ENCODE results near the gene YIPF3.

Gene YIPF3

GRCh38 chr6:43467752-43468151 lies 49.0 kb downstream of the YIPF3 start:
- no peak for TF ChIP-seq SIN3A (IDR thresholded peaks at IDR 0.05; ENCODE audit: borderline replicate concordance, insufficient read depth, low read length)
- TF ChIP-seq REST (IDR thresholded peaks at IDR 0.05; ENCODE audit: insufficient read depth in 1 of 2, low read depth in 2 of 2, low read length in 2 of 2), result no peak
- no peak for TF ChIP-seq TAF1 (IDR thresholded peaks at IDR 0.05; ENCODE audit: borderline replicate concordance, insufficient read depth, low read length)
- no peak for TF ChIP-seq POLR2AphosphoS5 (IDR thresholded peaks at IDR 0.05; ENCODE audit: low read depth, low read length)
- TF ChIP-seq FOXP2 (optimal IDR thresholded peaks at IDR 0.05; ENCODE audit: borderline replicate concordance, extremely low read depth, extremely low read length, insufficient read depth), result no peak

- TF ChIP-seq FOXP2 (optimal IDR thresholded peaks at IDR 0.05; ENCODE audit: borderline replicate concordance, extremely low read depth, extremely low read length, insufficient read depth), result no peak
- no peak for TF ChIP-seq POLR2AphosphoS5 (IDR thresholded peaks at IDR 0.05; ENCODE audit: low read depth, low read length)
- no peak for TF ChIP-seq REST (IDR thresholded peaks at IDR 0.05; ENCODE audit: insufficient read depth in 1 of 2, low read depth in 2 of 2, low read length in 2 of 2)
- TF ChIP-seq TAF1 (IDR thresholded peaks at IDR 0.05; ENCODE audit: borderline replicate concordance, insufficient read depth, low read length), result no peak
- no peak for TF ChIP-seq SIN3A (IDR thresholded peaks at IDR 0.05; ENCODE audit: borderline replicate concordance, insufficient read depth, low read length)
Observed at GRCh38 chr6:43465948-43466347, 50.8 kb downstream of the YIPF3 start.

- TF ChIP-seq FOXP2 (optimal IDR thresholded peaks at IDR 0.05; ENCODE audit: borderline replicate concordance, extremely low read depth, extremely low read length, insufficient read depth), result no peak
- no peak for TF ChIP-seq POLR2AphosphoS5 (IDR thresholded peaks at IDR 0.05; ENCODE audit: low read depth, low read length)
- no peak for TF ChIP-seq TAF1 (IDR thresholded peaks at IDR 0.05; ENCODE audit: borderline replicate concordance, insufficient read depth, low read length)
- no peak for TF ChIP-seq REST (IDR thresholded peaks at IDR 0.05; ENCODE audit: insufficient read depth in 1 of 2, low read depth in 2 of 2, low read length in 2 of 2)
- no peak for TF ChIP-seq SIN3A (IDR thresholded peaks at IDR 0.05; ENCODE audit: borderline replicate concordance, insufficient read depth, low read length)
Observed at GRCh38 chr6:43464337-43464736, 52.4 kb downstream of the YIPF3 start.

GRCh38 chr6:43461936-43462335 lies 54.8 kb downstream of the YIPF3 start:
- TF ChIP-seq FOXP2 (optimal IDR thresholded peaks at IDR 0.05; ENCODE audit: borderline replicate concordance, extremely low read depth, extremely low read length, insufficient read depth) (no peak), REST (IDR thresholded peaks at IDR 0.05; ENCODE audit: insufficient read depth in 1 of 2, low read depth in 2 of 2, low read length in 2 of 2) (no peak), POLR2AphosphoS5 (IDR thresholded peaks at IDR 0.05; ENCODE audit: low read depth, low read length) (no peak), TAF1 (IDR thresholded peaks at IDR 0.05; ENCODE audit: borderline replicate concordance, insufficient read depth, low read length) (no peak), SIN3A (IDR thresholded peaks at IDR 0.05; ENCODE audit: borderline replicate concordance, insufficient read depth, low read length) (no peak)

Data from PFSK-1 (cell line).